Measurements from ENCODE around the gene SSH2. TPM values are rescaled to one million over a fixed set of nuclear protein-coding genes. Genes with fewer than 3 reads are reported as not detected.

SSH2 gene
- polyA plus RNA-seq, 1 of the 3 experiments (the other 2 are of a cell fraction) = 8.8 TPM

GRCh38 chr17:29749045-29749825, 180.8 kb downstream of the SSH2 start:
- no peaks in the 10 kb centered on the region for H3K9me3 ChIP-seq
- H3K27me3 ChIP-seq (ENCODE audit: insufficient read depth) = no peaks in the 10 kb centered on the region
- no peak for DNase-seq
- no peaks in the 10 kb centered on the region for H4K20me1 ChIP-seq (ENCODE audit: insufficient read depth)
- peak overlapping the region in 1 of 2 experiments; percentile 99; a peak in 2 of 4 replicates for H3K27ac ChIP-seq (ENCODE audit: low read depth in 2 of 2, low read length in 1 of 2)
- 94% methylated on average over 5 of the region's 5 CpGs for WGBS (ENCODE audit: low lambda C conversion rate)
- H2AFZ ChIP-seq (ENCODE audit: low read depth) = no peak overlapping the region
- H3F3A ChIP-seq (replicated peaks; ENCODE audit: insufficient read depth) = peaks cover 11% of the 10 kb centered on the region
- no peak for TF ChIP-seq FOXM1 (IDR thresholded peaks at IDR 0.05; ENCODE audit: low read depth)
- TF ChIP-seq GABPA (IDR thresholded peaks at IDR 0.05; ENCODE audit: low read depth) = no peak
- TF ChIP-seq RCOR1 (IDR thresholded peaks at IDR 0.05; ENCODE audit: low read length) = no peak
- TF ChIP-seq YY1 (IDR thresholded peaks at IDR 0.05; ENCODE audit: low read depth) = no peak
- TF ChIP-seq EZH2phosphoT487 (IDR thresholded peaks at IDR 0.05; ENCODE audit: borderline replicate concordance, low read depth) = no peak
- no peak for TF ChIP-seq JUND (IDR thresholded peaks at IDR 0.05)
- TF ChIP-seq FOXJ3 (CRISPR knock-in tag; IDR thresholded peaks at IDR 0.05) = no peak
- TF ChIP-seq MXI1 (IDR thresholded peaks at IDR 0.05; ENCODE audit: low read depth, low read length) = no peak
- no peak for TF ChIP-seq USF2 (IDR thresholded peaks at IDR 0.05; ENCODE audit: borderline replicate concordance, low read depth, low read length)
- no peak for TF ChIP-seq EP300 (IDR thresholded peaks at IDR 0.05; ENCODE audit: borderline replicate concordance in 1 of 2, low read depth in 1 of 2, low read length in 1 of 2)
- no peak for TF ChIP-seq GATA2 (CRISPR knock-in tag; IDR thresholded peaks at IDR 0.05)
- ChIA-PET POLR2A (no interaction called here), CTCF (interaction anchor here (1.0 to 3.7 kb wide), 5 partner anchors 11 to 182 kb away, joined by 3 to 14 read pairs (median 4); no protein-coding TSS in a partner anchor)
- no peak overlapping the region for H3K9ac ChIP-seq
- no peak overlapping the region for H3K4me3 ChIP-seq (ENCODE audit: low read depth in 2 of 2, low read length in 1 of 2)
- H3K4me1 ChIP-seq (ENCODE audit: control insufficient read depth in 1 of 2, insufficient read depth in 2 of 2, low read depth in 1 of 2, low read length in 1 of 2) = peaks cover 18 to 27% of the 10 kb centered on the region in 2 experiments; a peak in 3 of 4 replicates
- H3K9me2 ChIP-seq = no peaks in the 10 kb centered on the region
- peaks cover 33% of the 10 kb centered on the region; the same call in 1 of the 2 replicates for H3K79me2 ChIP-seq (ENCODE audit: insufficient read depth)
- H3K4me2 ChIP-seq = no peak overlapping the region
- H3K36me3 ChIP-seq (replicated peaks in 1 of 2; ENCODE audit: control insufficient read depth in 1 of 2, insufficient read depth in 2 of 2, low read length in 1 of 2) = peaks cover 13 to 18% of the 10 kb centered on the region in 2 experiments

GRCh38 chr17:29748400-29748799, 181.6 kb downstream of the SSH2 start:
- Histone ChIP-seq H3K4me2 (no peak overlapping the region), H3K36me3 (replicated peaks in 1 of 2; ENCODE audit: control insufficient read depth in 1 of 2, insufficient read depth in 2 of 2, low read length in 1 of 2) (peaks cover 13 to 18% of the 10 kb centered on the region in 2 experiments), H4K20me1 (ENCODE audit: insufficient read depth) (no peaks in the 10 kb centered on the region), H3K27me3 (ENCODE audit: insufficient read depth) (no peaks in the 10 kb centered on the region), H3F3A (replicated peaks; ENCODE audit: insufficient read depth) (peaks cover 7% of the 10 kb centered on the region), H3K4me3 (ENCODE audit: low read depth in 2 of 2, low read length in 1 of 2) (no peak overlapping the region), H3K9ac (no peak overlapping the region), H3K9me2 (no peaks in the 10 kb centered on the region), H3K27ac (ENCODE audit: low read depth in 2 of 2, low read length in 1 of 2) (peak overlapping the region in 1 of 2 experiments; percentile 99; a peak in 2 of 4 replicates), H3K4me1 (ENCODE audit: control insufficient read depth in 1 of 2, insufficient read depth in 2 of 2, low read depth in 1 of 2, low read length in 1 of 2) (peaks cover 22 to 35% of the 10 kb centered on the region in 2 experiments; a peak in 3 of 4 replicates), H3K79me2 (ENCODE audit: insufficient read depth) (peaks cover 33% of the 10 kb centered on the region; the same call in 1 of the 2 replicates), H2AFZ (ENCODE audit: low read depth) (no peak overlapping the region), H3K9me3 (no peaks in the 10 kb centered on the region)
- TF ChIP-seq TCF12 (IDR thresholded peaks at IDR 0.05) (0 out of 2 replicates have a peak, but pooled peaks have one; percentile 38), PBX3 (IDR thresholded peaks at IDR 0.05) (no peak), GATA2 (CRISPR knock-in tag; IDR thresholded peaks at IDR 0.05) (peak; percentile 60; the same call in 1 of the 2 replicates), EP300 (IDR thresholded peaks at IDR 0.05; ENCODE audit: borderline replicate concordance in 1 of 2, low read depth in 1 of 2, low read length in 1 of 2) (peak in 1 of 2 experiments; percentile 90; a peak in 2 of 4 replicates), USF1 (IDR thresholded peaks at IDR 0.05; ENCODE audit: borderline replicate concordance, low read depth) (no peak), NRF1 (IDR thresholded peaks at IDR 0.05; ENCODE audit: low read depth, low read length) (no peak), POLR2AphosphoS5 (IDR thresholded peaks at IDR 0.05; ENCODE audit: low read depth, low read length) (no peak), TAF1 (IDR thresholded peaks at IDR 0.05; ENCODE audit: borderline replicate concordance, low read depth, low read length) (no peak), CHD2 (IDR thresholded peaks at IDR 0.05; ENCODE audit: low read length, partially characterized antibody) (no peak)
- DNase-seq = no peak
- WGBS (ENCODE audit: low lambda C conversion rate) = 79% methylated on average over 1 of the region's 1 CpG
- POLR2A ChIA-PET = no interaction called here
- CTCF ChIA-PET = interaction anchor here (1.0 to 3.7 kb wide), 5 partner anchors 31 to 183 kb away, joined by 3 to 14 read pairs (median 4); no protein-coding TSS in a partner anchor

Data from SK-N-SH (cell line).